Esophagus muscularis mucosa (tissue), 3 donors: ENCODE measurements around the gene PLK3.

Source experiments
- CTCF ChIP-seq, 3 experiments: fragments of 200-600 bp in 2 of 3; fragments of 450-650 bp in 1 of 3; sonication (generic) in 2 of 3; IDR thresholded peaks; one replicate each; pipeline ENCODE4 v1.5.1; 2017 to 2019; ENCODE audit warnings: antibody characterized with exemption in 3 of 3, mild to moderate bottlenecking in 2 of 3, moderate library complexity in 1 of 3
- POLR2A ChIP-seq: fragments of 450-650 bp; IDR thresholded peaks from one replicate; pipeline ENCODE4 v1.6.1; 2017; ENCODE audit warnings: antibody characterized with exemption, moderate library complexity, mild to moderate bottlenecking, low read depth

GRCh38 chr1:44828003-44828651 is 27.9 kb downstream of the PLK3 start:
- no peak for TF ChIP-seq CTCF (IDR thresholded peaks at IDR 0.05)
- TF ChIP-seq POLR2A, result no peak
